Neural progenitor cell (in vitro differentiated cells): ENCODE measurements around the gene GUSB. TPM values are rescaled to one million over a fixed set of nuclear protein-coding genes. Genes with fewer than 3 reads are reported as not detected.

Experiments used
- DNase-seq: peaks from one replicate; pipeline ENCODE4 v3.0.0-alpha.2; 2016; ENCODE audit warnings: low spot score
- H2AFZ ChIP-seq: fragments of 200-600 bp; sonication (generic); replicated peaks from 2 replicates; pipeline ENCODE4 v1.6.1; 2016; ENCODE audit warnings: antibody characterized with exemption
- H3F3A ChIP-seq: fragments of 200-600 bp; sonication (generic); 2 replicates; pipeline ENCODE4 v1.6.1; 2016; ENCODE audit warnings: antibody characterized with exemption, low read depth
- H3K27ac ChIP-seq: fragments of 200-600 bp; sonication (generic); 2 replicates; pipeline ENCODE4 v1.5.1; 2016; ENCODE audit warnings: mild to moderate bottlenecking
- H3K27me3 ChIP-seq: fragments of 200-600 bp; sonication (generic); 2 replicates; pipeline ENCODE4 v1.6.1; 2016; ENCODE audit warnings: mild to moderate bottlenecking, moderate library complexity
- H3K36me3 ChIP-seq: fragments of 200-600 bp; sonication (generic); 2 replicates; pipeline ENCODE4 v1.5.1; 2016
- H3K4me1 ChIP-seq: fragments of 200-600 bp; sonication (generic); 2 replicates; pipeline ENCODE4 v1.6.1; 2016; ENCODE audit warnings: mixed run types
- H3K4me2 ChIP-seq: fragments of 200-600 bp; sonication (generic); 2 replicates; pipeline ENCODE4 v1.6.1; 2016
- H3K4me3 ChIP-seq: fragments of 200-600 bp; sonication (generic); 2 replicates; pipeline ENCODE4 v1.5.1; 2016
- H3K79me2 ChIP-seq: fragments of 200-600 bp; sonication (generic); 2 replicates; pipeline ENCODE4 v1.6.1; 2016; ENCODE audit warnings: low read depth
- H3K9ac ChIP-seq: fragments of 200-600 bp; sonication (generic); 2 replicates; pipeline ENCODE4 v1.6.1; 2016
- H3K9me3 ChIP-seq: fragments of 200-600 bp; sonication (generic); 2 replicates; pipeline ENCODE4 v1.5.1; 2016; ENCODE audit warnings: low read depth
- H4K20me1 ChIP-seq: fragments of 200-600 bp; sonication (generic); 2 replicates; pipeline ENCODE4 v1.6.1; 2016; ENCODE audit warnings: low read depth
- H3K27ac Mint-ChIP-seq: 3 replicates; pipeline ENCODE4 v1.8.0; 2021; ENCODE audit warnings: mixed read lengths
- H3K27me3 Mint-ChIP-seq: 2 replicates; pipeline ENCODE4 v1.8.0; 2022; ENCODE audit warnings: low read depth, mild to moderate bottlenecking, inconsistent platforms, moderate library complexity, mixed read lengths; ENCODE audit not compliant: insufficient read depth
- H3K36me3 Mint-ChIP-seq: 3 replicates; pipeline ENCODE4 v1.8.0; 2021; ENCODE audit warnings: mixed read lengths
- H3K4me1 Mint-ChIP-seq: 3 replicates; pipeline ENCODE4 v1.8.0; 2021; ENCODE audit warnings: mixed read lengths
- H3K4me3 Mint-ChIP-seq: 3 replicates; pipeline ENCODE4 v1.8.0; 2021; ENCODE audit warnings: mild to moderate bottlenecking, moderate library complexity, mixed read lengths
- H3K9me3 Mint-ChIP-seq: 3 replicates; pipeline ENCODE4 v1.8.0; 2020; ENCODE audit warnings: mixed read lengths
- EZH2 ChIP-seq: fragments of 200-600 bp; sonication (generic); IDR thresholded peaks from 2 replicates; pipeline ENCODE4 v1.6.1; 2017; ENCODE audit warnings: antibody characterized with exemption, mild to moderate bottlenecking, moderate library complexity
- small RNA-seq: library from RNA; depleted of rRNA; stranded (forward); fragments of <200 nt; gene quantifications from one replicate; pipeline ENCODE3, GENCODE V24; 2015
- total RNA-seq: library from RNA; depleted of rRNA; stranded (reverse); fragments of >200 nt; gene quantifications from 2 replicates; pipeline ENCODE4 v1.2.3, GENCODE V29; 2015; ENCODE audit warnings: low replicate concordance

The GUSB gene
- total RNA-seq, 1 donor from 2014 or later = 28.8 TPM

GRCh38 chr7:65912237-65912636 is 69.8 kb downstream of the GUSB start:
- no peak for DNase-seq
- Mint-ChIP-seq H3K27me3 (no peaks in the 10 kb centered on the region), H3K9me3 (peaks cover 4% of the 10 kb centered on the region), H3K27ac (no peak overlapping the region), H3K4me1 (peaks cover 6% of the 10 kb centered on the region), H3K4me3 (no peak overlapping the region), H3K36me3 (peaks cover 4% of the 10 kb centered on the region)
- peaks cover 5% of the 10 kb centered on the region for H4K20me1 ChIP-seq
- no peak overlapping the region for H3K4me3 ChIP-seq
- no peaks in the 10 kb centered on the region for H3F3A ChIP-seq
- peaks cover 29% of the 10 kb centered on the region for H3K79me2 ChIP-seq
- H3K27ac ChIP-seq = no peak overlapping the region
- H3K9me3 ChIP-seq = no peaks in the 10 kb centered on the region
- H3K4me2 ChIP-seq = no peak overlapping the region
- peaks cover 3% of the 10 kb centered on the region for H3K4me1 ChIP-seq
- H3K27me3 ChIP-seq = no peaks in the 10 kb centered on the region
- no peak for TF ChIP-seq EZH2
- H2AFZ ChIP-seq = no peak overlapping the region
- no peak overlapping the region for H3K9ac ChIP-seq
- H3K36me3 ChIP-seq = no peaks in the 10 kb centered on the region

Small RNA genes within 50 kb of the gene (small RNA-seq; reads per million reads assigned to genes)
- gene AC073261.1 = not detected

Other genes starting within 250 kb of the GUSB start
- 14.2 and 16.0 TPM in 2 replicates for gene VKORC1L1, start 109.1 kb downstream of the GUSB start, total RNA-seq
- 14.2 and 31.9 TPM in 2 replicates for gene ASL, start 93.6 kb upstream of the GUSB start, total RNA-seq
- 30.0 and 37.9 TPM in 2 replicates for gene CRCP, start 132.6 kb upstream of the GUSB start, total RNA-seq
- 24.9 and 29.8 TPM in 2 replicates for gene TPST1, start 223.1 kb upstream of the GUSB start, total RNA-seq